K562 (cell line): Measurements from ENCODE around the gene CHRNB1. TPM values are rescaled to one million over a fixed set of nuclear protein-coding genes. Genes with fewer than 3 reads are reported as not detected.

Experiments
- BHLHE40 ChIP-seq: IDR thresholded peaks from 2 replicates; pipeline ENCODE4 v1.6.1; 2011; ENCODE audit warnings: low read length, improper control_type of control experiment
- CAMTA2 ChIP-seq: fragments of 250-450 bp; sonication (Bioruptor Pico); conservative IDR thresholded peaks from 2 replicates; pipeline ENCODE4 v1.5.1; 2022
- CREB5 ChIP-seq: fragments of 250-450 bp; sonication (Bioruptor Pico); IDR thresholded peaks from 2 replicates; pipeline ENCODE4 v1.5.0; 2020; ENCODE audit warnings: mild to moderate bottlenecking
- CREBBP ChIP-seq: IDR thresholded peaks from one replicate; pipeline ENCODE4 v1.6.1; 2012; ENCODE audit warnings: low read depth, mild to moderate bottlenecking, control low read depth, inconsistent platforms, low read length
- DACH1 ChIP-seq: fragments of 450-650 bp; IDR thresholded peaks from 2 replicates; pipeline ENCODE4 v1.6.1; 2018; ENCODE audit not compliant: partially characterized antibody
- ESRRB ChIP-seq: fragments of 250-450 bp; sonication (Bioruptor Pico); IDR thresholded peaks from 2 replicates; pipeline ENCODE4 v1.5.0; 2020; ENCODE audit warnings: mild to moderate bottlenecking, moderate library complexity, borderline replicate concordance
- FOXK2 ChIP-seq, 2 experiments: fragments of 450-650 bp; IDR thresholded peaks in 1 of 2; conservative IDR thresholded peaks in 1 of 2; 2 replicates each; pipeline ENCODE4 v1.6.1; 2016; ENCODE audit warnings: low read depth in 2 of 2, mild to moderate bottlenecking in 1 of 2
- GATAD2A ChIP-seq: fragments of 450-650 bp; IDR thresholded peaks from 2 replicates; pipeline ENCODE4 v1.6.1; 2017
- HEY1 ChIP-seq: fragments of 250-450 bp; sonication (Bioruptor Pico); IDR thresholded peaks from 2 replicates; pipeline ENCODE4 v1.5.0; 2020; ENCODE audit warnings: mild to moderate bottlenecking, moderate library complexity, borderline replicate concordance
- IFI16 ChIP-seq: fragments of 250-450 bp; sonication (Bioruptor Pico); IDR thresholded peaks from 2 replicates; pipeline ENCODE4 v2.1.2; 2022; ENCODE audit warnings: mild to moderate bottlenecking, inconsistent platforms
- NFIC ChIP-seq: fragments of 450-650 bp; IDR thresholded peaks from 2 replicates; pipeline ENCODE4 v1.6.1; 2017; ENCODE audit warnings: mild to moderate bottlenecking, inconsistent platforms
- PCBP2 ChIP-seq: fragments of 200-400 bp; formaldehyde crosslinking; IDR thresholded peaks from 2 replicates; pipeline ENCODE4 v1.6.1; 2018; ENCODE audit warnings: low read length, low read depth, mild to moderate bottlenecking, moderate library complexity; ENCODE audit not compliant: poor library complexity, severe bottlenecking
- POLR3A ChIP-seq: IDR thresholded peaks from 2 replicates; pipeline ENCODE4 v1.6.1; 2011; ENCODE audit warnings: borderline replicate concordance, mild to moderate bottlenecking, moderate library complexity; ENCODE audit not compliant: insufficient read length, insufficient read depth; ENCODE audit errors: extremely low read depth
- RBM15 ChIP-seq: fragments of 200-400 bp; formaldehyde crosslinking; IDR thresholded peaks from 2 replicates; pipeline ENCODE4 v1.6.1; 2018; ENCODE audit warnings: mild to moderate bottlenecking, low read length, moderate library complexity; ENCODE audit not compliant: insufficient read depth
- RNF2 ChIP-seq: sonication (generic); IDR thresholded peaks from 2 replicates; pipeline ENCODE4 v1.6.1; 2016
- ZBTB11 ChIP-seq, 3 experiments: fragments of 200-800 bp in 1 of 3; fragments of 250-450 bp in 1 of 3; fragments of 450-650 bp in 1 of 3; sonication (Bioruptor Pico) in 1 of 3; sonication (Bioruptor generic) in 1 of 3; formaldehyde crosslinking in 1 of 3; IDR thresholded peaks; 2 replicates each; pipeline versions ENCODE4 v1.6.1 to v1.8.0; 2016 to 2022; ENCODE audit warnings: mild to moderate bottlenecking in 2 of 3, missing genetic modification characterization in 2 of 3, missing compliant biosample characterization in 1 of 3, moderate library complexity in 1 of 3
- ZC3H4 ChIP-seq: sonication (generic); formaldehyde crosslinking; IDR thresholded peaks from 2 replicates; pipeline ENCODE4 v1.9.0; 2021; ENCODE audit warnings: missing genetic modification reagents, borderline replicate concordance
- ZNF212 ChIP-seq: fragments of 450-650 bp; formaldehyde crosslinking; IDR thresholded peaks from 2 replicates; pipeline ENCODE4 v1.4.0; 2020; ENCODE audit warnings: mild to moderate bottlenecking
- ZNF224 ChIP-seq: sonication (generic); formaldehyde crosslinking; IDR thresholded peaks from 2 replicates; pipeline ENCODE4 v1.8.0; 2022; ENCODE audit warnings: mild to moderate bottlenecking, missing genetic modification reagents
- ZNF316 ChIP-seq: fragments of 450-650 bp; IDR thresholded peaks from 2 replicates; pipeline ENCODE4 v1.6.1; 2016
- ZNF449 ChIP-seq: fragments of 250-450 bp; sonication (Bioruptor Pico); IDR thresholded peaks from 2 replicates; pipeline ENCODE4 v1.8.0; 2022; ENCODE audit warnings: moderate library complexity, mild to moderate bottlenecking, inconsistent platforms
- ZNF780A ChIP-seq: fragments of 250-450 bp; sonication (Bioruptor Pico); IDR thresholded peaks from 2 replicates; pipeline ENCODE4 v1.5.0; 2021; ENCODE audit warnings: mild to moderate bottlenecking
- polyA plus RNA-seq, 8 experiments: library from polyadenylated mRNA; depleted of rRNA in 4 of 8; stranded (reverse) in 5 of 8; unstranded in 3 of 8; fragments of >200 nt; fragmentation: Nextera tagmentation in 2 of 8; fragmentation: Illumina TruSeq in 1 of 8; extraction: Ambion mirVana in 2 of 8; extraction: Trizol in 1 of 8; gene quantifications; 2 replicates each; pipeline versions ENCODE4 v1.2.1 to v1.2.3, GENCODE V29; 2011 to 2014; ENCODE audit warnings: inconsistent platforms in 1 of 8, missing spikeins in 1 of 8
- total RNA-seq, 7 experiments: library from RNA; depleted of rRNA in 6 of 7; stranded (reverse); fragments of >200 nt in 6 of 7; fragmentation: Illumina TruSeq in 2 of 7; extraction: Trizol in 2 of 7; gene quantifications; 2 replicates each; pipeline versions ENCODE4 v1.2.1 to v1.2.3, GENCODE V29; 2011 to 2021; ENCODE audit warnings: low replicate concordance in 1 of 7

Gene CHRNB1
- total and polyA plus RNA-seq, 9 of the 15 experiments (the other 6 are each of a cell fraction or from before 2014, with no cell fraction given) = 4.7 to 12.3 (median 6.8) TPM

- no peak for TF ChIP-seq CREBBP
- no peak for TF ChIP-seq RBM15
- TF ChIP-seq POLR3A = no peak
- no peak for TF ChIP-seq ZNF780A (CRISPR knock-in tag)
- no peak for TF ChIP-seq IFI16 (CRISPR knock-in tag)
- TF ChIP-seq FOXK2 (conservative IDR thresholded peaks at IDR 0.05 in 1 of 2, IDR thresholded peaks at IDR 0.05 in 1 of 2; ENCODE audit: low read depth in 2 of 2) = peak in 1 of 2 experiments; percentile 99; a peak in 2 of 4 replicates
- no peak for TF ChIP-seq DACH1
- peak; percentile 71 for TF ChIP-seq NFIC
- TF ChIP-seq ZNF212 (CRISPR knock-in tag) = no peak
- no peak for TF ChIP-seq ESRRB (CRISPR knock-in tag)
- TF ChIP-seq ZBTB11 (CRISPR knock-in tag; IDR thresholded peaks at IDR 0.05) = 0 out of 6 replicates have a peak, but pooled peaks of 1 of the 3 experiments have one; percentile 17
- no peak for TF ChIP-seq ZNF224 (CRISPR knock-in tag)
- TF ChIP-seq GATAD2A = peak; percentile 21; the same call in 1 of the 2 replicates
- peak; percentile 52 for TF ChIP-seq BHLHE40
- no peak for TF ChIP-seq CREB5 (CRISPR knock-in tag)
- no peak for TF ChIP-seq PCBP2
- TF ChIP-seq CAMTA2 (CRISPR knock-in tag) = no peak
- no peak; the same call in 1 of the 2 replicates for TF ChIP-seq RNF2
- peak; percentile 26; the same call in 1 of the 2 replicates for TF ChIP-seq HEY1 (CRISPR knock-in tag)
- TF ChIP-seq ZNF449 (CRISPR knock-in tag) = no peak
- no peak for TF ChIP-seq ZC3H4 (CRISPR knock-in tag)
- TF ChIP-seq ZNF316 = no peak
Observed at GRCh38 chr17:7484067-7484918, 39.4 kb downstream of the CHRNB1 start, which contains the start of gene POLR2A (continued).
